ENCODE measurements around the gene ARHGAP22. TPM values are rescaled to one million over a fixed set of nuclear protein-coding genes. Genes with fewer than 3 reads are reported as not detected.
"Not testable (repeated sequence)": the region's sequence is repeated elsewhere in the genome, so short reads cannot be mapped to it uniquely, and the experiment has no call there.

ARHGAP22 gene
- total RNA-seq, 1 donor from 2014 or later = 1.0 TPM

DNA sequence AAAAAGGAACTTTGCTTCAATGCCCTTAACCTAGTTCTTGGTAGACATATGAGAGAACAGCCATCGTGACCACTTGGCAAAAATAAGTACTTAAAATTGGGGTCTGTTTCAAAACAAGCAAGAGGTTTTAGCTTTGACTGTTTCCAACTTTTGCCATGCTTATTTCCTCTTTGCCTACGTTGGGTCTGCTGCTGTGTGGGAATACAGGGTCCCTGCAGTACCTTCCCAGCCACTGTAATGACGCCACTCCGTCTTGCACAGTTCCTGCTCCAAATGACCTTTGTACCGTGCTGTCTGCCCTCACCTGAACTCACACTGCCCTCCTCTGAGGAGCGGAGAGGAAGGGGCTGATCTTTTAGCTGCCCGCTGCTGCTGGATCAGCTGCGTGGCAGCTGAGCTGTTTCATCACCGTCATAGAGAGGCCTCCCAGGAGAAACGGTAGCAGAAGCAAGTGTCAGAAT is 165.3 kb downstream of the ARHGAP22 start:
- peaks cover 0 to 4% (median 0%) of the 10 kb centered on the region in 3 donors for H3K27me3 ChIP-seq (ENCODE audit: control insufficient read depth in 3 of 3, insufficient read depth in 3 of 3, low read length in 3 of 3)
- H3K36me3 ChIP-seq (ENCODE audit: control insufficient read depth in 3 of 3, insufficient read depth in 3 of 3, low read length in 3 of 3) = peaks cover 2 to 5% (median 3%) of the 10 kb centered on the region in 3 donors
- no peaks in the 10 kb centered on the region for H3K9me3 ChIP-seq (ENCODE audit: control insufficient read depth in 3 of 3, low read length in 3 of 3)
- no peak overlapping the region for H3K27ac ChIP-seq (ENCODE audit: low read depth, low read length)
- H3K4me3 ChIP-seq (ENCODE audit: low read length in 3 of 3) = no peak overlapping the region
- peaks cover 2 to 3% (median 2%) of the 10 kb centered on the region in 3 donors for H3K4me1 ChIP-seq (ENCODE audit: control insufficient read depth in 3 of 3, insufficient read depth in 3 of 3, low read length in 3 of 3)
- H3K9ac ChIP-seq (ENCODE audit: low read depth in 1 of 3, low read length in 3 of 3) = no peak overlapping the region

DNA sequence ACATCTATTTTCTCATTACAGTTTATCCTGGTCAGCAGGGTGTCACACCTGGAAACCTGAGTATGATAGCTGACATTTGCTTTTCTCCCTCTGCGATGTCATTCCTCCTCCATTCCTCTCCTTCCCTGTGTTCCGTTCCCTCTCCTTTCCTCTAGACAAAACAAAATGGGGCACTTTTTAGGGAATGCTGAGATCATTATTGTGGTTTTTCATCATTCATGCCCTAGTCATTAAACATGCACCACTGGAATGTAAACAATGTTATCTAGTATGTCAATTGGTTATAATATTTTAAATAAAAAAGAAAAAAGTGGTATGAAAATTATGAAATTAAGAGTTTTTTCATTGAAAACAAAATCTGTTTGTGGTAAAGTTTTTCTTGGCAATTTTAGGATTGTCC is 165.8 kb downstream of the ARHGAP22 start:
- H3K4me3 ChIP-seq (ENCODE audit: low read length in 3 of 3) = no peak overlapping the region
- H3K4me1 ChIP-seq (ENCODE audit: control insufficient read depth in 3 of 3, insufficient read depth in 3 of 3, low read length in 3 of 3) = peaks cover 2 to 3% (median 2%) of the 10 kb centered on the region in 3 donors
- peaks cover 3 to 5% (median 5%) of the 10 kb centered on the region in 3 donors for H3K36me3 ChIP-seq (ENCODE audit: control insufficient read depth in 3 of 3, insufficient read depth in 3 of 3, low read length in 3 of 3)
- no peaks in the 10 kb centered on the region for H3K27me3 ChIP-seq (ENCODE audit: control insufficient read depth in 3 of 3, insufficient read depth in 3 of 3, low read length in 3 of 3)
- no peak overlapping the region for H3K27ac ChIP-seq (ENCODE audit: low read depth, low read length)
- H3K9me3 ChIP-seq (ENCODE audit: control insufficient read depth in 3 of 3, low read length in 3 of 3) = no peaks in the 10 kb centered on the region
- no peak overlapping the region for H3K9ac ChIP-seq (ENCODE audit: low read depth in 1 of 3, low read length in 3 of 3)

DNA sequence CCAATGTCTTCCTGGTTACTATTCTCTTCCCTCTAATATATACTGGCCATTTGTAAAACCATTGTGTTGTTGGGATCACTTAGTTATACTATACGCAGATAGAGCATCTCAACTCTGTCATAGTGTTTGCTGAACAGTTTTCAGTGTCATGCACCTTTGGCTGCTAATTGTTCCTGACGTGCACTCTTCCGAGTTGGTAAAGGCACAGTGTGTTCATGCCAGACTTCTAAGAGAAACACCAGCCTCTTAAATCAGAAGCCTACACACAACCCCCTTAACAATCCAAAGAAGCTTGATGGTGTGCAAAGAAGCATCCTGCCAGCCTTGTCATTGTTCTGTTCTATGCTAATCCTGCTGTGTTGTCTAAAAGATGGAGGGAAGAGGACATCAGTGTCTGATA is 167.3 kb downstream of the ARHGAP22 start:
- H3K4me1 ChIP-seq (ENCODE audit: control insufficient read depth in 3 of 3, insufficient read depth in 3 of 3, low read length in 3 of 3) = peaks cover 2 to 3% (median 2%) of the 10 kb centered on the region in 3 donors
- no peak overlapping the region for H3K4me3 ChIP-seq (ENCODE audit: low read length in 3 of 3)
- no peak overlapping the region for H3K27ac ChIP-seq (ENCODE audit: low read depth, low read length)
- peaks cover 5% of the 10 kb centered on the region in 3 donors for H3K36me3 ChIP-seq (ENCODE audit: control insufficient read depth in 3 of 3, insufficient read depth in 3 of 3, low read length in 3 of 3)
- no peaks in the 10 kb centered on the region for H3K9me3 ChIP-seq (ENCODE audit: control insufficient read depth in 3 of 3, low read length in 3 of 3)
- no peaks in the 10 kb centered on the region for H3K27me3 ChIP-seq (ENCODE audit: control insufficient read depth in 3 of 3, insufficient read depth in 3 of 3, low read length in 3 of 3)
- H3K9ac ChIP-seq (ENCODE audit: low read depth in 1 of 3, low read length in 3 of 3) = no peak overlapping the region

DNA sequence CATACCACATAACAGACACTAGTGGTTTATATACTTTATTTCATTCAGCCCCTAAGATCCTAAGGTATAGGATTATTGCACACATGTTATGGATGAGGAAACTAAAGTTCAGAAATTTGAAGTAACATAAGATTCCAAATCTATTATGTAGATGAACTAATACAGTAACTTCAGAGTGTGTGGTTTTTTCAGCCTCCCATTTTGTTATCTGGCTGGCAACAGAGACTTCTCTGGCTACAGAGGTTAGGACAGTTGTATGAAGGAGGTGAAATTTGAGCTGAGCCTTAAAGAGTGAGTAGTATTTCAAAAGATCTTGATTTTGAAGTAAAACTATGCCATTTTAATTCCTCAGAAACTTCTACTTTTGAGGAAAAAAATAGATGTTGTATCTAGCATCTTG is 173.0 kb downstream of the ARHGAP22 start:
- Histone ChIP-seq H3K27ac (ENCODE audit: low read depth, low read length) (no peak overlapping the region), H3K27me3 (ENCODE audit: control insufficient read depth in 3 of 3, insufficient read depth in 3 of 3, low read length in 3 of 3) (no peaks in the 10 kb centered on the region), H3K9ac (ENCODE audit: low read depth in 1 of 3, low read length in 3 of 3) (no peak overlapping the region), H3K9me3 (ENCODE audit: control insufficient read depth in 3 of 3, low read length in 3 of 3) (no peaks in the 10 kb centered on the region), H3K4me1 (ENCODE audit: control insufficient read depth in 3 of 3, insufficient read depth in 3 of 3, low read length in 3 of 3) (no peaks in the 10 kb centered on the region), H3K36me3 (ENCODE audit: control insufficient read depth in 3 of 3, insufficient read depth in 3 of 3, low read length in 3 of 3) (peaks cover 3 to 14% (median 12%) of the 10 kb centered on the region in 3 donors), H3K4me3 (ENCODE audit: low read length in 3 of 3) (no peak overlapping the region)

DNA sequence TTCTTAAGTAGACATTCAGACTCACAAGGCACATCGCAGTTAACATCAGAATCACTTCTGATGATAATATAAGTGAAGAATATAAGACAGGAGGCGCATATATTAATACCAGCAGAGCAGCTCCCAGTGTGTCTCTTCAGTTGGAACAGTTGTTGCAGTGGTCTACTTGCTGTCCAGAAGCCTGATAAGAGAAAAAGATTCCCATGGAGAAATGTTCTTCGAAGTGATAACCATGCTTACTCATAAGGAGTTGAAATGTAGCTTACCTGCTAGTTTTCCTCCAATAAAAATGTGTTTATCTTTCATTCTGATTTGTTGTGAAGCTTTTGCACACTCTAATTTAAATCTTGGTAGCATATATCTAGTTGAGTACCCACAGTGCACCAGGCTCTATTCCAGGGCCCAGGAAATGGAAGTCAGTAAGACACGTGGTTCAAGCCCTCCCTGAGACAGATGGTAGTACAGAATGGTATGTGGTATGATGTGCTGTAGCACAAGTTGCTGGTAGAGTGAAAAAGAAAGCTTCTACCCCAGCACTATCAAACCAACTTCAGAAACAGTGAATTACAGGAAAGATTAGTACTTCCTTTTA is 174.4 kb downstream of the ARHGAP22 start:
- Histone ChIP-seq H3K36me3 (ENCODE audit: control insufficient read depth in 3 of 3, insufficient read depth in 3 of 3, low read length in 3 of 3) (peaks cover 0 to 22% (median 13%) of the 10 kb centered on the region in 3 donors), H3K4me3 (ENCODE audit: low read length in 3 of 3) (no peak overlapping the region), H3K4me1 (ENCODE audit: control insufficient read depth in 3 of 3, insufficient read depth in 3 of 3, low read length in 3 of 3) (no peaks in the 10 kb centered on the region), H3K27ac (ENCODE audit: low read depth, low read length) (no peak overlapping the region), H3K27me3 (ENCODE audit: control insufficient read depth in 3 of 3, insufficient read depth in 3 of 3, low read length in 3 of 3) (no peaks in the 10 kb centered on the region), H3K9ac (ENCODE audit: low read depth in 1 of 3, low read length in 3 of 3) (no peak overlapping the region), H3K9me3 (ENCODE audit: control insufficient read depth in 3 of 3, low read length in 3 of 3) (no peaks in the 10 kb centered on the region)

DNA sequence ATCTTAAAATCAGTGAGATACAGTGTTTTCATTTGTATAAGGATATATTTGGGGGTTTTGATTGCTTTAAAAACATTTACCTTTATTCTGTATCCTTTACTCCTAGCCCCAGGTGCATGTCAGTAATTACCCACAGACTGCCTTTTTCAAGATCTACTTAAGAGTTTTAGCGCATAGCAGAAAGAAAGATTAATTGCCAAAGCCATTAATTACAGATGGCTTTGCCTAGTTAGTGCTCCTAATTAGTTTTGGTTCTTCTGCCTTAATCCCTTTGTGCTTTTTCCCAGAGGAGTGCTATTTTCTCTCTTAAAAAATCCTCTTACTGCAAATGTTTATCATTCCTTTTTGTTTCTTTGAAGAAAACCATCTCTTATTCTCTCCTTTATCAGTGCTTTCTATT is 175.6 kb downstream of the ARHGAP22 start:
- Histone ChIP-seq H3K36me3 (ENCODE audit: control insufficient read depth in 3 of 3, insufficient read depth in 3 of 3, low read length in 3 of 3) (peaks cover 0 to 20% (median 10%) of the 10 kb centered on the region in 3 donors), H3K9me3 (ENCODE audit: control insufficient read depth in 3 of 3, low read length in 3 of 3) (no peaks in the 10 kb centered on the region), H3K27me3 (ENCODE audit: control insufficient read depth in 3 of 3, insufficient read depth in 3 of 3, low read length in 3 of 3) (no peaks in the 10 kb centered on the region), H3K4me3 (ENCODE audit: low read length in 3 of 3) (no peak overlapping the region), H3K27ac (ENCODE audit: low read depth, low read length) (no peak overlapping the region), H3K9ac (ENCODE audit: low read depth in 1 of 3, low read length in 3 of 3) (no peak overlapping the region), H3K4me1 (ENCODE audit: control insufficient read depth in 3 of 3, insufficient read depth in 3 of 3, low read length in 3 of 3) (no peaks in the 10 kb centered on the region)

DNA sequence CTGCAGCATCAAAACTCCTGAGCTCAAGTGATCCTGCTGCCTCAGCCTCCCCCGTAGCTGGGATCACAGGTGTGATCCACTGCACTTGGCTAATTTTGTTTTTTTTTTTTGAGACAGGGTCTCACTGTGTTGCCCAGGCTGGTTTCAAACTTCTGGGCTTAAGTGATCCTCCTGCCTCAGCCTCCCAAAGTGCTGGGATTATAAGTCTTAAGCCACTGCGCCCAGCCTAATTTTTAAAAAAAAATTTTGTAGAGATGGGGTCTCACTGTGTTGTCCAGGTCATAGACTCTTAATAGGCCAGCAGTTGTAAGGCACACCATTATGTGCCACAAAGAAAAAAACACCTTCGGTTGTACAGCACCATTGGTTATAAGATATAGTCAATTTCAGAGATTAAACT is 176.0 kb downstream of the ARHGAP22 start:
- Histone ChIP-seq H3K27me3 (ENCODE audit: control insufficient read depth in 3 of 3, insufficient read depth in 3 of 3, low read length in 3 of 3) (no peaks in the 10 kb centered on the region), H3K27ac (ENCODE audit: low read depth, low read length) (no peak overlapping the region), H3K9me3 (ENCODE audit: control insufficient read depth in 3 of 3, low read length in 3 of 3) (no peaks in the 10 kb centered on the region), H3K4me1 (ENCODE audit: control insufficient read depth in 3 of 3, insufficient read depth in 3 of 3, low read length in 3 of 3) (no peaks in the 10 kb centered on the region), H3K36me3 (ENCODE audit: control insufficient read depth in 3 of 3, insufficient read depth in 3 of 3, low read length in 3 of 3) (peaks cover 0 to 19% (median 10%) of the 10 kb centered on the region in 3 donors), H3K4me3 (ENCODE audit: low read length in 3 of 3) (no peak overlapping the region), H3K9ac (ENCODE audit: low read depth in 1 of 3, low read length in 3 of 3) (no peak overlapping the region)

DNA sequence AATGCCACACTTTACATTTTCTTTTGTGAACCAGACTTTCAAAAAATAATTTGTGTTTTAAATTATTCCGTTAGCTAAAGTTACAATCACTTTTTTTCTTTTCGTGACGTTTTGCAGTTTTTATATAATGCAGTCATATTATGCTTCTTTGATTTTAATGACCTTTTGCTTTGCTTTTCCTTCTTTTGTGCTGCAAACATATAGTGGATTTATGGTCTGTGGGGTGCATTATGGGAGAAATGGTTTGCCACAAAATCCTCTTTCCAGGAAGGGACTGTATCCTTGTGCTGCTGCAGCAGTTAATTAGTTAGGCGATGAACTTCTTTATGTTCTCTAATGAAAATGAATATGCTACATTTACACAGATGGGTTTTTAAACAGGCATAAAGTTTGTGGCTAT is 181.0 kb downstream of the ARHGAP22 start:
- H3K9ac ChIP-seq (ENCODE audit: low read depth in 1 of 3, low read length in 3 of 3) = no peak overlapping the region
- H3K9me3 ChIP-seq (ENCODE audit: control insufficient read depth in 3 of 3, low read length in 3 of 3) = no peaks in the 10 kb centered on the region
- H3K4me3 ChIP-seq (ENCODE audit: low read length in 3 of 3) = no peak overlapping the region
- no peak overlapping the region for H3K27ac ChIP-seq (ENCODE audit: low read depth, low read length)
- H3K36me3 ChIP-seq (ENCODE audit: control insufficient read depth in 3 of 3, insufficient read depth in 3 of 3, low read length in 3 of 3) = peaks cover 0 to 12% (median 0%) of the 10 kb centered on the region in 3 donors
- no peaks in the 10 kb centered on the region for H3K4me1 ChIP-seq (ENCODE audit: control insufficient read depth in 3 of 3, insufficient read depth in 3 of 3, low read length in 3 of 3)
- H3K27me3 ChIP-seq (ENCODE audit: control insufficient read depth in 3 of 3, insufficient read depth in 3 of 3, low read length in 3 of 3) = no peaks in the 10 kb centered on the region

DNA sequence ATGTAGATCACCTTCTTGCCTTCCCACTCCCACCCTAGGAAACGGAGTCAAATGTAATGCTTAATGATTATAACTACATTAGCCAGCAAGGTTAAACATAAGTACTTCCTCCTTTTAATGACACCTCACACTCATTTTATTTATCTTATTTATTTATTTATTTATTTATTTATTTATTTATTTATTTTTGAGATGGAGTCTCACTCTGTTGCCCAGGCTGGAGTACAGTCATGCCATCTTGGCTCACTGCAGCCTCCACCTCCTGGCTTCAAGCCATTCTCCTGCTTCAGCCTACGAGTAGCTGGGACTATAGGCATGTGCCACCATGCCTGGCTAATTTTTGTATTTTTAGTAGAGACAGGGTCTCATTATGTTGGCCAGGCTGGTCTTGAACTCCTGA is 183.0 kb downstream of the ARHGAP22 start:
- not testable (repeated sequence) for H3K27me3 ChIP-seq (ENCODE audit: control insufficient read depth in 3 of 3, insufficient read depth in 3 of 3, low read length in 3 of 3); H3K4me1 ChIP-seq (ENCODE audit: control insufficient read depth in 3 of 3, insufficient read depth in 3 of 3, low read length in 3 of 3); H3K9ac ChIP-seq (ENCODE audit: low read depth in 1 of 3, low read length in 3 of 3); H3K4me3 ChIP-seq (ENCODE audit: low read length in 3 of 3); H3K27ac ChIP-seq (ENCODE audit: low read depth, low read length); H3K9me3 ChIP-seq (ENCODE audit: control insufficient read depth in 3 of 3, low read length in 3 of 3)
- H3K36me3 ChIP-seq (ENCODE audit: control insufficient read depth in 3 of 3, insufficient read depth in 3 of 3, low read length in 3 of 3) = peaks cover 0 to 10% (median 0%) of the 10 kb centered on the region in 3 donors

DNA sequence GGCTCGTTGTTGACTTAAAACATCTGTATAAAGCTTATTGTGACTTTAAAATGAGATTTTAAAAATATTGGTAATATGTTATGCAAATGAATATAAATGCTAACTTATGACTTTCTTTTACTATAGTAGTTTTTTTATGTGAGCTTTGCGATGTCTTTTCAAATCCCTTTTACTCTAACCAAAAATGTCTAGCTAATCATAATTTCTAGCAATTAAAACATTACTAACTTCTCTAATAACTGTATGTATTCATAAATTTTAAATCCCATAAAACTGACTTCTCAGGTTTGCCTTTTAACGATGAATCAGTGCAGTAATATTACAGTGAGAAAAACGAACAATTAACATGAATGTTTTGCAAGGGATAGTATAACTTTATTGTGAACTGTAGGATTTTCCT is 185.2 kb downstream of the ARHGAP22 start:
- no peaks in the 10 kb centered on the region for H3K4me1 ChIP-seq (ENCODE audit: control insufficient read depth in 3 of 3, insufficient read depth in 3 of 3, low read length in 3 of 3)
- H3K27me3 ChIP-seq (ENCODE audit: control insufficient read depth in 3 of 3, insufficient read depth in 3 of 3, low read length in 3 of 3) = no peaks in the 10 kb centered on the region
- H3K27ac ChIP-seq (ENCODE audit: low read depth, low read length) = no peak overlapping the region

More for the DNA sequence above, 185.2 kb downstream of the ARHGAP22 start:
- no peaks in the 10 kb centered on the region for H3K36me3 ChIP-seq (ENCODE audit: control insufficient read depth in 3 of 3, insufficient read depth in 3 of 3, low read length in 3 of 3)
- H3K4me3 ChIP-seq (ENCODE audit: low read length in 3 of 3) = no peak overlapping the region
- H3K9me3 ChIP-seq (ENCODE audit: control insufficient read depth in 3 of 3, low read length in 3 of 3) = no peaks in the 10 kb centered on the region
- H3K9ac ChIP-seq (ENCODE audit: low read depth in 1 of 3, low read length in 3 of 3) = no peak overlapping the region
